RWPE2 (cell line): Measurements from ENCODE around the gene ACTRT3.

Experiments used
- ATAC-seq: fragments of 200-7000 bp; cut with Tn5 transposase; 3 replicates; pipeline ENCODE4 v1.9.1; 2021; ENCODE audit warnings: low read depth
- DNase-seq: peaks from one replicate; pipeline ENCODE4 v3.0.0-alpha.2; 2020; ENCODE audit warnings: low spot score
- H3K27ac ChIP-seq: fragments of 450-650 bp; 2 replicates; pipeline ENCODE4 v1.5.1; 2017; ENCODE audit warnings: mild to moderate bottlenecking; ENCODE audit not compliant: poor library complexity, severe bottlenecking
- H3K27me3 ChIP-seq: fragments of 250-450 bp; sonication (Bioruptor Pico); 2 replicates; pipeline ENCODE4 v1.5.1; 2021; ENCODE audit warnings: mild to moderate bottlenecking, moderate library complexity; ENCODE audit not compliant: insufficient read depth, poor library complexity, severe bottlenecking
- H3K36me3 ChIP-seq: fragments of 250-450 bp; sonication (Bioruptor Pico); 2 replicates; pipeline ENCODE4 v1.5.1; 2020; ENCODE audit warnings: low read depth, mild to moderate bottlenecking, moderate library complexity
- H3K4me1 ChIP-seq: fragments of 250-450 bp; sonication (Bioruptor Pico); 2 replicates; pipeline ENCODE4 v1.5.1; 2021; ENCODE audit warnings: mild to moderate bottlenecking, moderate library complexity; ENCODE audit not compliant: insufficient read depth, poor library complexity, severe bottlenecking
- H3K4me3 ChIP-seq: fragments of 250-450 bp; sonication (Bioruptor Pico); 2 replicates; pipeline ENCODE4 v1.5.1; 2021; ENCODE audit warnings: mild to moderate bottlenecking, moderate library complexity; ENCODE audit not compliant: severe bottlenecking
- H3K9me3 ChIP-seq: fragments of 250-450 bp; sonication (Bioruptor Pico); 2 replicates; pipeline ENCODE4 v1.5.1; 2021; ENCODE audit warnings: mild to moderate bottlenecking, moderate library complexity; ENCODE audit not compliant: severe bottlenecking
- CTCF ChIP-seq: fragments of 450-650 bp; IDR thresholded peaks from one replicate; pipeline ENCODE4 v1.5.1; 2017; ENCODE audit warnings: mild to moderate bottlenecking, moderate library complexity; ENCODE audit not compliant: poor library complexity, severe bottlenecking

ACTRT3 gene

GRCh38 chr3:169813278-169813677, 43.9 kb upstream of the ACTRT3 start:
- TF ChIP-seq CTCF, result no peak
- no peaks in the 10 kb centered on the region for H3K27me3 ChIP-seq
- no peak for DNase-seq
- H3K9me3 ChIP-seq, result peaks cover 3% of the 10 kb centered on the region
- H3K4me3 ChIP-seq, result no peak overlapping the region
- H3K36me3 ChIP-seq, result no peaks in the 10 kb centered on the region
- no peak for ATAC-seq
- H3K4me1 ChIP-seq, result no peaks in the 10 kb centered on the region
- H3K27ac ChIP-seq, result no peak overlapping the region

- H3K27ac ChIP-seq, result no peak within 1 kb of the TSS
- H3K4me1 ChIP-seq, result no peaks in the 10 kb centered on the region
- DNase-seq, result no peak
- peaks cover 3% of the 10 kb centered on the region for H3K9me3 ChIP-seq
- no peaks in the 10 kb centered on the region for H3K27me3 ChIP-seq
- ATAC-seq, result peak; percentile 83
- no peak for TF ChIP-seq CTCF
- H3K36me3 ChIP-seq, result no peaks in the 10 kb centered on the region
- H3K4me3 ChIP-seq, result peak within 1 kb of the TSS; percentile 30
These were observed 43.2 kb upstream of the ACTRT3 start, which contains the start of the genes LRRC34 and LRRIQ4 for GRCh38 chr3:169812332-169813235. LRRC34 (minus strand) TSS chr3:169812904; CDS start chr3:169812548, 356 bp downstream. LRRIQ4 (plus strand) TSS chr3:169812870; CDS start chr3:169821922, 9,052 bp downstream.

GRCh38 chr3:169811631-169812331, 42.4 kb upstream of the ACTRT3 start:
- Histone ChIP-seq H3K4me3 (peak overlapping the region; percentile 30), H3K36me3 (no peaks in the 10 kb centered on the region), H3K9me3 (peaks cover 3% of the 10 kb centered on the region), H3K27ac (no peak overlapping the region), H3K27me3 (no peaks in the 10 kb centered on the region), H3K4me1 (no peaks in the 10 kb centered on the region)
- DNase-seq, result no peak
- peak; percentile 65 for ATAC-seq
- TF ChIP-seq CTCF, result no peak

- no peak overlapping the region for H3K27ac ChIP-seq
These were observed 40.0 kb upstream of the ACTRT3 start for GRCh38 chr3:169809230-169809795.

More at GRCh38 chr3:169809230-169809795, 40.0 kb upstream of the ACTRT3 start:
- no peak overlapping the region for H3K4me3 ChIP-seq
- no peaks in the 10 kb centered on the region for H3K36me3 ChIP-seq
- no peaks in the 10 kb centered on the region for H3K27me3 ChIP-seq
- H3K9me3 ChIP-seq, result no peaks in the 10 kb centered on the region
- no peak for ATAC-seq
- H3K4me1 ChIP-seq, result no peaks in the 10 kb centered on the region
- DNase-seq, result no peak
- no peak for TF ChIP-seq CTCF
